ENCODE measurements around the gene PXMP4. TPM values are rescaled to one million over a fixed set of nuclear protein-coding genes. Genes with fewer than 3 reads are reported as not detected.

Gene PXMP4
- total and polyA plus RNA-seq, 9 of the 15 experiments (the other 6 are each of a cell fraction or from before 2014, with no cell fraction given) = 4.8 to 29.1 (median 6.8) TPM

GRCh38 chr20:33709398-33709797, 10.7 kb downstream of the PXMP4 start (continued):
- no peak for TF ChIP-seq MYNN (IDR thresholded peaks at IDR 0.05)
- TF ChIP-seq MYNN (CRISPR knock-in tag; IDR thresholded peaks at IDR 0.05) = no peak
- TF ChIP-seq ESRRA (IDR thresholded peaks at IDR 0.05; ENCODE audit: borderline replicate concordance, low read depth) = peak; percentile 100
- TF ChIP-seq ZNF766 (CRISPR knock-in tag; conservative IDR thresholded peaks at IDR 0.05) = no peak
- TF ChIP-seq JUND (IDR thresholded peaks at IDR 0.05; ENCODE audit: borderline replicate concordance, low read depth, low read length) = peak; percentile 91
- TF ChIP-seq JUND (tag; IDR thresholded peaks at IDR 0.05; ENCODE audit: borderline replicate concordance, low read depth, low read length) = peak; percentile 82; the same call in 2 of the 3 replicates
- TF ChIP-seq DPF2 (IDR thresholded peaks at IDR 0.05) = peak; percentile 80
- peak; percentile 93 for TF ChIP-seq FOSL1 (tag; conservative IDR thresholded peaks at IDR 0.05)
- TF ChIP-seq RAD21 (CRISPR knock-in tag; conservative IDR thresholded peaks at IDR 0.05 in 1 of 2, IDR thresholded peaks at IDR 0.05 in 1 of 2) = no peak
- TF ChIP-seq ZNF263 (CRISPR knock-in tag; IDR thresholded peaks at IDR 0.05; ENCODE audit: borderline replicate concordance) = no peak
- TF ChIP-seq NR2C1 (IDR thresholded peaks at IDR 0.05) = no peak
- peak; percentile 41; the same call in 1 of the 2 replicates for TF ChIP-seq NR2C1 (tag; IDR thresholded peaks at IDR 0.05)
- no peak for TF ChIP-seq FOXA3 (CRISPR knock-in tag; conservative IDR thresholded peaks at IDR 0.05 in 1 of 2, IDR thresholded peaks at IDR 0.05 in 1 of 2)
- TF ChIP-seq ETV5 (CRISPR knock-in tag; IDR thresholded peaks at IDR 0.05; ENCODE audit: low read depth) = no peak
- TF ChIP-seq PCBP2 (IDR thresholded peaks at IDR 0.05; ENCODE audit: low read depth, low read length, poor library complexity, severe bottlenecking) = no peak
- no peak for TF ChIP-seq RFX1 (IDR thresholded peaks at IDR 0.05)
- TF ChIP-seq FOS (IDR thresholded peaks at IDR 0.05; ENCODE audit: extremely low read depth, insufficient read length) = peak; percentile 49
- TF ChIP-seq BRD9 (IDR thresholded peaks at IDR 0.05; ENCODE audit: low read depth, partially characterized antibody) = peak; percentile 24
- no peak for TF ChIP-seq ZBTB11 (CRISPR knock-in tag; IDR thresholded peaks at IDR 0.05)
- TF ChIP-seq SNIP1 (IDR thresholded peaks at IDR 0.05; ENCODE audit: low read depth) = no peak
- TF ChIP-seq KDM1A (IDR thresholded peaks at IDR 0.05) = peak in 1 of 2 experiments; percentile 59; a peak in 2 of 4 replicates
- no peak for TF ChIP-seq MXI1 (IDR thresholded peaks at IDR 0.05; ENCODE audit: low read depth, low read length)
- TF ChIP-seq DACH1 (IDR thresholded peaks at IDR 0.05; ENCODE audit: partially characterized antibody) = no peak
- peak; percentile 62; the same call in 1 of the 2 replicates for TF ChIP-seq ARID1B (IDR thresholded peaks at IDR 0.05)
- TF ChIP-seq, protein P1, sequence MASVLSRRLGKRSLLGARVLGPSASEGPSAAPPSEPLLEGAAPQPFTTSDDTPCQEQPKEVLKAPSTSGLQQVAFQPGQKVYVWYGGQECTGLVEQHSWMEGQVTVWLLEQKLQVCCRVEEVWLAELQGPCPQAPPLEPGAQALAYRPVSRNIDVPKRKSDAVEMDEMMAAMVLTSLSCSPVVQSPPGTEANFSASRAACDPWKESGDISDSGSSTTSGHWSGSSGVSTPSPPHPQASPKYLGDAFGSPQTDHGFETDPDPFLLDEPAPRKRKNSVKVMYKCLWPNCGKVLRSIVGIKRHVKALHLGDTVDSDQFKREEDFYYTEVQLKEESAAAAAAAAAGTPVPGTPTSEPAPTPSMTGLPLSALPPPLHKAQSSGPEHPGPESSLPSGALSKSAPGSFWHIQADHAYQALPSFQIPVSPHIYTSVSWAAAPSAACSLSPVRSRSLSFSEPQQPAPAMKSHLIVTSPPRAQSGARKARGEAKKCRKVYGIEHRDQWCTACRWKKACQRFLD (CRISPR knock-in tag; IDR thresholded peaks at IDR 0.05) = no peak
- TF ChIP-seq POLR2A (conservative IDR thresholded peaks at IDR 0.05) = 0 out of 2 replicates have a peak, but pooled peaks have one; percentile 6
